SK-N-SH (cell line): ENCODE results near the gene TCEANC. TPM values are rescaled to one million over a fixed set of nuclear protein-coding genes. Genes with fewer than 3 reads are reported as not detected.

ENCODE experiments used
- CTCF ChIA-PET: fragments of 300-600, 350-600 bp; formaldehyde crosslinking; extraction: SDS; loops from one replicate; lab custom pipeline; 2021; lab: Yijun Ruan, JAX
- POLR2A ChIA-PET: fragments of 350-600 bp; sonication (Branson Sonifier 250); formaldehyde crosslinking; extraction: SDS; loops from one replicate; lab custom pipeline; 2020; ENCODE audit warnings: antibody characterized with exemption, inconsistent platforms; lab: Yijun Ruan, JAX
- DNase-seq: peaks from one replicate; pipeline ENCODE4 v3.0.0; 2012
- H2AFZ ChIP-seq: fragments of 200-600 bp; sonication (generic); 2 replicates; pipeline ENCODE4 v1.8.1; 2016; ENCODE audit warnings: antibody characterized with exemption, mild to moderate bottlenecking, low read depth
- H3F3A ChIP-seq: fragments of 200-600 bp; sonication (generic); replicated peaks from 2 replicates; pipeline ENCODE3; 2016; ENCODE audit warnings: antibody characterized with exemption, mild to moderate bottlenecking; ENCODE audit not compliant: insufficient read depth
- H3K27ac ChIP-seq, 2 experiments: fragments of 200-500 bp in 1 of 2; fragments of 200-600 bp in 1 of 2; sonication (Bioruptor generic) in 1 of 2; sonication (generic), shearing (Covaris generic) in 1 of 2; 2 replicates each; pipeline versions ENCODE4 v1.5.1 to v1.6.1; 2014 to 2016; ENCODE audit warnings: low read depth in 2 of 2, inconsistent platforms in 1 of 2, low read length in 1 of 2, mild to moderate bottlenecking in 1 of 2, mixed read lengths in 1 of 2
- H3K27me3 ChIP-seq: fragments of 200-600 bp; sonication (generic), shearing (Covaris generic); 2 replicates; pipeline ENCODE4 v1.6.1; 2016; ENCODE audit warnings: mixed run types; ENCODE audit not compliant: insufficient read depth
- H3K36me3 ChIP-seq, 2 experiments: fragments of 200-500 bp in 1 of 2; fragments of 200-600 bp in 1 of 2; sonication (Bioruptor generic) in 1 of 2; sonication (generic) in 1 of 2; replicated peaks in 1 of 2; 2 replicates each; pipeline versions ENCODE3 to v1.5.1; 2014 to 2016; ENCODE audit warnings: low read length in 1 of 2, mild to moderate bottlenecking in 1 of 2; ENCODE audit not compliant: insufficient read depth in 2 of 2, control insufficient read depth in 1 of 2
- H3K4me1 ChIP-seq, 2 experiments: fragments of 200-500 bp in 1 of 2; fragments of 200-600 bp in 1 of 2; sonication (Bioruptor generic) in 1 of 2; sonication (generic), shearing (Covaris generic) in 1 of 2; 2 replicates each; pipeline versions ENCODE4 v1.5.1 to v1.6.1; 2014 to 2016; ENCODE audit warnings: low read depth in 1 of 2, low read length in 1 of 2, mixed run types in 1 of 2; ENCODE audit not compliant: insufficient read depth in 2 of 2, control insufficient read depth in 1 of 2
- H3K4me2 ChIP-seq: fragments of 200-600 bp; sonication (generic), shearing (Covaris generic); 2 replicates; pipeline ENCODE4 v1.6.1; 2017; ENCODE audit warnings: mixed run types
- H3K4me3 ChIP-seq, 2 experiments: fragments of 200-500 bp in 1 of 2; fragments of 200-600 bp in 1 of 2; sonication (Bioruptor generic) in 1 of 2; sonication (generic), shearing (Covaris generic) in 1 of 2; 2 replicates each; pipeline versions ENCODE4 v1.5.1 to v1.8.1; 2014 to 2016; ENCODE audit warnings: low read depth in 2 of 2, inconsistent platforms in 1 of 2, low read length in 1 of 2, mild to moderate bottlenecking in 1 of 2, mixed read lengths in 1 of 2, moderate library complexity in 1 of 2
- H3K79me2 ChIP-seq: fragments of 200-600 bp; sonication (generic); 2 replicates; pipeline ENCODE4 v1.8.1; 2017; ENCODE audit warnings: mild to moderate bottlenecking; ENCODE audit not compliant: insufficient read depth
- H3K9ac ChIP-seq: fragments of 200-600 bp; sonication (generic); 2 replicates; pipeline ENCODE4 v1.6.1; 2017; ENCODE audit warnings: mixed run types
- H3K9me2 ChIP-seq: fragments of 200-600 bp; sonication (generic); 2 replicates; pipeline ENCODE4 v1.6.1; 2017; ENCODE audit warnings: mixed run types
- H3K9me3 ChIP-seq: fragments of 200-600 bp; sonication (generic); 2 replicates; pipeline ENCODE4 v1.6.1; 2017; ENCODE audit warnings: mixed run types, mild to moderate bottlenecking, moderate library complexity
- H4K20me1 ChIP-seq: fragments of 200-600 bp; sonication (generic); 2 replicates; pipeline ENCODE4 v1.6.1; 2017; ENCODE audit warnings: mild to moderate bottlenecking, mixed run types; ENCODE audit not compliant: insufficient read depth
- CHD2 ChIP-seq: fragments of 150-350 bp; IDR thresholded peaks from 2 replicates; pipeline ENCODE4 v1.6.1; 2018; ENCODE audit warnings: low read length; ENCODE audit not compliant: partially characterized antibody
- EP300 ChIP-seq, 2 experiments: IDR thresholded peaks; 2 replicates each; pipeline versions ENCODE4 v1.4.0 to v1.6.1; 2012; ENCODE audit warnings: borderline replicate concordance in 1 of 2, low read depth in 1 of 2, low read length in 1 of 2
- EZH2phosphoT487 ChIP-seq: fragments of 200-600 bp; sonication (generic); IDR thresholded peaks from 2 replicates; pipeline ENCODE4 v1.6.1; 2017; ENCODE audit warnings: low read depth, mixed run types, mild to moderate bottlenecking, antibody characterized with exemption, moderate library complexity, borderline replicate concordance
- FOXM1 ChIP-seq: IDR thresholded peaks from 2 replicates; pipeline ENCODE4 v1.4.0; 2012; ENCODE audit warnings: low read depth, mild to moderate bottlenecking
- GABPA ChIP-seq: IDR thresholded peaks from 2 replicates; pipeline ENCODE4 v1.4.0; 2012; ENCODE audit warnings: low read depth, mild to moderate bottlenecking
- JUND ChIP-seq: IDR thresholded peaks from 2 replicates; pipeline ENCODE4 v1.4.0; 2012
- SMC3 ChIP-seq: IDR thresholded peaks from 2 replicates; pipeline ENCODE4 v1.6.1; 2012; ENCODE audit warnings: low read depth, low read length, improper control_type of control experiment
- TCF12 ChIP-seq: IDR thresholded peaks from 2 replicates; pipeline ENCODE4 v1.4.0; 2012
- TEAD4 ChIP-seq: IDR thresholded peaks from 2 replicates; pipeline ENCODE4 v1.4.0; 2012; ENCODE audit warnings: mild to moderate bottlenecking, borderline replicate concordance; ENCODE audit not compliant: insufficient read depth
- WGBS: methylation state at CpG from one replicate; pipeline ENCODE4 v1.1.6; 2017; ENCODE audit warnings: low lambda C conversion rate; 5-methylcytosine and 5-hydroxymethylcytosine counted together
- polyA plus RNA-seq, 3 experiments: library from polyadenylated mRNA; depleted of rRNA; stranded (reverse); fragments of >200 nt; gene quantifications; 2 replicates each; pipeline ENCODE4 v1.2.3, GENCODE V29; 2012
- TF ChIP-seq, protein P1 (sequence below): IDR thresholded peaks from 2 replicates; pipeline ENCODE4 v1.6.1; 2012; ENCODE audit warnings: mild to moderate bottlenecking, low read depth, low read length, moderate library complexity
- TF ChIP-seq, protein P2 (sequence below): IDR thresholded peaks from 2 replicates; pipeline ENCODE4 v1.4.0; 2012; ENCODE audit warnings: low read depth
- TF ChIP-seq, protein P3 (sequence below): IDR thresholded peaks from 2 replicates; pipeline ENCODE4 v1.4.0; 2012; ENCODE audit warnings: low read depth, borderline replicate concordance

The TCEANC gene
- polyA plus RNA-seq, 1 of the 3 experiments (the other 2 are of a cell fraction) = 0.84 TPM

DNA sequence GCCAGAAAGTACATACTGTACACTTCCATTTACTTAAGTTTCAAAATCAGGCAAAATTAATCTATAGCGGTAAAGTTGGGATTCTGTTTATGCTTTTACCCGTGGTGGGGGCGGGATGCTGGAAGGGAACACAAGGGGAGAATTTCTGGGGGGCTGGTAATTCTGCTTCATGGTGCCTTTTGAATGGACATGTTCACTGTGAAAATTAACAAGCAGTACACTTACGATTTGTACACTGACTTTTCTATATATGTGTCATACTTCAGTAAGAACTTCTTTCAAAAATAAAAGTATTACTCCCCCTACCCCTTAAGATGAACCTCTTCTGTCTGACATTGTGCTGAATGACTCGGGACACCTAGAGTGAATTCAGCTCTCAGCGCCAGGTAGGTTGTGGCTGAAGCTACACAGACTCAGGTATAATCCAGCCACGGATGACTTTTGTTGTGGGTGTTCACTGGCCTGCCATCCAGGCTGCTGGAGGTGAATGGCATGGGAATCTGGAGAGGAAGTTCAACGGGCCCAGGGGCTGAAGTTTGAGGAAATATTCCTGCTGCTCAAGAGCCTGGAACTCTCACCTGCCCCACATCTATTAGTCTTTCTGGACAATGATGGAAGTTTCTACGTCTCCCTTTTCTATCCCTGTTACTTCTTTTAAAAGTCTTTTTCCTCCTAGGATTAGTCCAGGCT, 7.3 kb upstream of the TCEANC start:
- no peak overlapping the region for H3K4me2 ChIP-seq
- H3K27ac ChIP-seq = no peak overlapping the region
- H3K9me2 ChIP-seq = no peaks in the 10 kb centered on the region
- CTCF ChIA-PET = interaction anchor here (0.6 to 3.2 kb wide), 19 partner anchors 11 to 697 kb away, joined by 3 to 46 read pairs (median 4); partner anchors contain the start of gene GEMIN8
- no peaks in the 10 kb centered on the region for H4K20me1 ChIP-seq
- no peak overlapping the region for H2AFZ ChIP-seq
- no peaks in the 10 kb centered on the region for H3K27me3 ChIP-seq
- no peaks in the 10 kb centered on the region for H3K36me3 ChIP-seq
- H3F3A ChIP-seq = peaks cover 8% of the 10 kb centered on the region
- no peaks in the 10 kb centered on the region for H3K4me1 ChIP-seq
- no peaks in the 10 kb centered on the region for H3K79me2 ChIP-seq
- POLR2A ChIA-PET = no interaction called here
- H3K9me3 ChIP-seq = no peaks in the 10 kb centered on the region
- TF ChIP-seq EZH2phosphoT487 = no peak
- TF ChIP-seq JUND = no peak
- TF ChIP-seq CHD2 = no peak
- no peak for TF ChIP-seq FOXM1
- no peak for TF ChIP-seq GABPA
- no peak for TF ChIP-seq EP300 (IDR thresholded peaks at IDR 0.05; ENCODE audit: borderline replicate concordance in 1 of 2, low read depth in 1 of 2, low read length in 1 of 2)
- no peak for TF ChIP-seq TCF12
- TF ChIP-seq, protein P1, sequence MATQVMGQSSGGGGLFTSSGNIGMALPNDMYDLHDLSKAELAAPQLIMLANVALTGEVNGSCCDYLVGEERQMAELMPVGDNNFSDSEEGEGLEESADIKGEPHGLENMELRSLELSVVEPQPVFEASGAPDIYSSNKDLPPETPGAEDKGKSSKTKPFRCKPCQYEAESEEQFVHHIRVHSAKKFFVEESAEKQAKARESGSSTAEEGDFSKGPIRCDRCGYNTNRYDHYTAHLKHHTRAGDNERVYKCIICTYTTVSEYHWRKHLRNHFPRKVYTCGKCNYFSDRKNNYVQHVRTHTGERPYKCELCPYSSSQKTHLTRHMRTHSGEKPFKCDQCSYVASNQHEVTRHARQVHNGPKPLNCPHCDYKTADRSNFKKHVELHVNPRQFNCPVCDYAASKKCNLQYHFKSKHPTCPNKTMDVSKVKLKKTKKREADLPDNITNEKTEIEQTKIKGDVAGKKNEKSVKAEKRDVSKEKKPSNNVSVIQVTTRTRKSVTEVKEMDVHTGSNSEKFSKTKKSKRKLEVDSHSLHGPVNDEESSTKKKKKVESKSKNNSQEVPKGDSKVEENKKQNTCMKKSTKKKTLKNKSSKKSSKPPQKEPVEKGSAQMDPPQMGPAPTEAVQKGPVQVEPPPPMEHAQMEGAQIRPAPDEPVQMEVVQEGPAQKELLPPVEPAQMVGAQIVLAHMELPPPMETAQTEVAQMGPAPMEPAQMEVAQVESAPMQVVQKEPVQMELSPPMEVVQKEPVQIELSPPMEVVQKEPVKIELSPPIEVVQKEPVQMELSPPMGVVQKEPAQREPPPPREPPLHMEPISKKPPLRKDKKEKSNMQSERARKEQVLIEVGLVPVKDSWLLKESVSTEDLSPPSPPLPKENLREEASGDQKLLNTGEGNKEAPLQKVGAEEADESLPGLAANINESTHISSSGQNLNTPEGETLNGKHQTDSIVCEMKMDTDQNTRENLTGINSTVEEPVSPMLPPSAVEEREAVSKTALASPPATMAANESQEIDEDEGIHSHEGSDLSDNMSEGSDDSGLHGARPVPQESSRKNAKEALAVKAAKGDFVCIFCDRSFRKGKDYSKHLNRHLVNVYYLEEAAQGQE = no peak
- TF ChIP-seq TEAD4 = no peak
- TF ChIP-seq, protein P2, sequence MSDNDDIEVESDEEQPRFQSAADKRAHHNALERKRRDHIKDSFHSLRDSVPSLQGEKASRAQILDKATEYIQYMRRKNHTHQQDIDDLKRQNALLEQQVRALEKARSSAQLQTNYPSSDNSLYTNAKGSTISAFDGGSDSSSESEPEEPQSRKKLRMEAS = no peak
- TF ChIP-seq, protein P3, sequence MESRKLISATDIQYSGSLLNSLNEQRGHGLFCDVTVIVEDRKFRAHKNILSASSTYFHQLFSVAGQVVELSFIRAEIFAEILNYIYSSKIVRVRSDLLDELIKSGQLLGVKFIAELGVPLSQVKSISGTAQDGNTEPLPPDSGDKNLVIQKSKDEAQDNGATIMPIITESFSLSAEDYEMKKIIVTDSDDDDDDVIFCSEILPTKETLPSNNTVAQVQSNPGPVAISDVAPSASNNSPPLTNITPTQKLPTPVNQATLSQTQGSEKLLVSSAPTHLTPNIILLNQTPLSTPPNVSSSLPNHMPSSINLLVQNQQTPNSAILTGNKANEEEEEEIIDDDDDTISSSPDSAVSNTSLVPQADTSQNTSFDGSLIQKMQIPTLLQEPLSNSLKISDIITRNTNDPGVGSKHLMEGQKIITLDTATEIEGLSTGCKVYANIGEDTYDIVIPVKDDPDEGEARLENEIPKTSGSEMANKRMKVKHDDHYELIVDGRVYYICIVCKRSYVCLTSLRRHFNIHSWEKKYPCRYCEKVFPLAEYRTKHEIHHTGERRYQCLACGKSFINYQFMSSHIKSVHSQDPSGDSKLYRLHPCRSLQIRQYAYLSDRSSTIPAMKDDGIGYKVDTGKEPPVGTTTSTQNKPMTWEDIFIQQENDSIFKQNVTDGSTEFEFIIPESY = no peak
- no peak for TF ChIP-seq SMC3
- TF ChIP-seq, all 33 proteins: peak for 0
- no peak overlapping the region for H3K4me3 ChIP-seq
- H3K9ac ChIP-seq = no peak overlapping the region
- 42% methylated on average over 9 of the region's 9 CpGs for WGBS
- no peak for DNase-seq
